HCT116 (cell line): ENCODE data around the gene XPNPEP1.

Experiments
- POLR2AphosphoS5 ChIP-seq: IDR thresholded peaks from 2 replicates; pipeline ENCODE4 v1.6.1; 2011; ENCODE audit warnings: mild to moderate bottlenecking, low read depth, low read length, moderate library complexity
- SP1 ChIP-seq: IDR thresholded peaks from 2 replicates; pipeline ENCODE4 v1.6.1; 2012; ENCODE audit warnings: low read depth
- TF ChIP-seq, protein P1 (sequence below), 3 experiments: fragments of 200-600 bp in 1 of 3; sonication (generic) in 1 of 3; IDR thresholded peaks in 2 of 3; conservative IDR thresholded peaks in 1 of 3; 2 replicates each; pipeline ENCODE4 v1.5.1; 2012 to 2017; ENCODE audit warnings: low read depth in 2 of 3, low read length in 2 of 3, antibody characterized with exemption in 1 of 3, borderline replicate concordance in 1 of 3, control low read depth in 1 of 3, mild to moderate bottlenecking in 1 of 3, mixed read lengths in 1 of 3, mixed run types in 1 of 3, moderate library complexity in 1 of 3; ENCODE audit not compliant: insufficient read depth in 1 of 3
- TF ChIP-seq, protein P2 (sequence below): IDR thresholded peaks from 2 replicates; pipeline ENCODE4 v1.6.1; 2012
- TF ChIP-seq, protein P3 (sequence below): IDR thresholded peaks from 2 replicates; pipeline ENCODE4 v1.6.1; 2012; ENCODE audit warnings: low read depth

DNA sequence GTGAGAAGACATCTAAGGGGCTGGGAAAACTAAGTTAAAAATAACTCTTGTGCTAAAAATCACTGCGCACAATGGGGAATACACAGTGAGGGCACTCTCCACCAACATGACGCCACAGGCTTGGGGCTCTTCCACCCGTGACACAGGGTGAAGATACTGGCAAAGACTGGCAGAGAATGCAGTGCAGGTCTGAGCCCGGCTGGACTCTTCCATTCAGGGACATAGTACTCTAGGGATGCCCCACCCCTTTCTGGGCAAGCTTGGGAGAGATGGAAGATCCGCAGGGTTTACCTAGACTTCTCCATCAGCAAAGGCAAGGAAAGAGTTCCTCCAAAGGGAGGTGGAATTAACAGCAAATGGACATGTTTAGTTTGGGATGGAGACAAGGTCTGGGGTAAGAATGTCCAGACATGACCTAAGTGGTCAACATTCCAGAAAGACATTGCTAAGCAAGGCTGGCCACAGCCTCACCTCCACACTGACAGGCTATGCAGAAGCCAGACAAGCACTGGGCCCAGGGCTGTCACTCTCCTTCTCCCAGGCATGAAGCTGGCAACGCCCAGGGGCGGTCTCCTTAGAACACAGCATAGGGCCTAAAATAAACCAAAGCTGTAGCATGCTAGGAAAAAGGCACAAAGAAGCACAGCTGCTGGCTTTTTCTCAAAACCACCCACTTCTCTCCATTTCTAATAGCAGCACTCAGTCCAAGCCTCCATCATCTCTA, 28.1 kb downstream of the XPNPEP1 start:
- TF ChIP-seq, protein P1, sequence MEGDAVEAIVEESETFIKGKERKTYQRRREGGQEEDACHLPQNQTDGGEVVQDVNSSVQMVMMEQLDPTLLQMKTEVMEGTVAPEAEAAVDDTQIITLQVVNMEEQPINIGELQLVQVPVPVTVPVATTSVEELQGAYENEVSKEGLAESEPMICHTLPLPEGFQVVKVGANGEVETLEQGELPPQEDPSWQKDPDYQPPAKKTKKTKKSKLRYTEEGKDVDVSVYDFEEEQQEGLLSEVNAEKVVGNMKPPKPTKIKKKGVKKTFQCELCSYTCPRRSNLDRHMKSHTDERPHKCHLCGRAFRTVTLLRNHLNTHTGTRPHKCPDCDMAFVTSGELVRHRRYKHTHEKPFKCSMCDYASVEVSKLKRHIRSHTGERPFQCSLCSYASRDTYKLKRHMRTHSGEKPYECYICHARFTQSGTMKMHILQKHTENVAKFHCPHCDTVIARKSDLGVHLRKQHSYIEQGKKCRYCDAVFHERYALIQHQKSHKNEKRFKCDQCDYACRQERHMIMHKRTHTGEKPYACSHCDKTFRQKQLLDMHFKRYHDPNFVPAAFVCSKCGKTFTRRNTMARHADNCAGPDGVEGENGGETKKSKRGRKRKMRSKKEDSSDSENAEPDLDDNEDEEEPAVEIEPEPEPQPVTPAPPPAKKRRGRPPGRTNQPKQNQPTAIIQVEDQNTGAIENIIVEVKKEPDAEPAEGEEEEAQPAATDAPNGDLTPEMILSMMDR (IDR thresholded peaks at IDR 0.05 in 2 of 3, conservative IDR thresholded peaks at IDR 0.05 in 1 of 3; ENCODE audit: borderline replicate concordance in 1 of 3, insufficient read depth in 1 of 3, low read depth in 2 of 3, low read length in 2 of 3), result no peak
- TF ChIP-seq SP1 (no peak), POLR2AphosphoS5 (no peak)
- TF ChIP-seq, protein P2, sequence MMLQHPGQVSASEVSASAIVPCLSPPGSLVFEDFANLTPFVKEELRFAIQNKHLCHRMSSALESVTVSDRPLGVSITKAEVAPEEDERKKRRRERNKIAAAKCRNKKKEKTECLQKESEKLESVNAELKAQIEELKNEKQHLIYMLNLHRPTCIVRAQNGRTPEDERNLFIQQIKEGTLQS, result no peak
- TF ChIP-seq, protein P3, sequence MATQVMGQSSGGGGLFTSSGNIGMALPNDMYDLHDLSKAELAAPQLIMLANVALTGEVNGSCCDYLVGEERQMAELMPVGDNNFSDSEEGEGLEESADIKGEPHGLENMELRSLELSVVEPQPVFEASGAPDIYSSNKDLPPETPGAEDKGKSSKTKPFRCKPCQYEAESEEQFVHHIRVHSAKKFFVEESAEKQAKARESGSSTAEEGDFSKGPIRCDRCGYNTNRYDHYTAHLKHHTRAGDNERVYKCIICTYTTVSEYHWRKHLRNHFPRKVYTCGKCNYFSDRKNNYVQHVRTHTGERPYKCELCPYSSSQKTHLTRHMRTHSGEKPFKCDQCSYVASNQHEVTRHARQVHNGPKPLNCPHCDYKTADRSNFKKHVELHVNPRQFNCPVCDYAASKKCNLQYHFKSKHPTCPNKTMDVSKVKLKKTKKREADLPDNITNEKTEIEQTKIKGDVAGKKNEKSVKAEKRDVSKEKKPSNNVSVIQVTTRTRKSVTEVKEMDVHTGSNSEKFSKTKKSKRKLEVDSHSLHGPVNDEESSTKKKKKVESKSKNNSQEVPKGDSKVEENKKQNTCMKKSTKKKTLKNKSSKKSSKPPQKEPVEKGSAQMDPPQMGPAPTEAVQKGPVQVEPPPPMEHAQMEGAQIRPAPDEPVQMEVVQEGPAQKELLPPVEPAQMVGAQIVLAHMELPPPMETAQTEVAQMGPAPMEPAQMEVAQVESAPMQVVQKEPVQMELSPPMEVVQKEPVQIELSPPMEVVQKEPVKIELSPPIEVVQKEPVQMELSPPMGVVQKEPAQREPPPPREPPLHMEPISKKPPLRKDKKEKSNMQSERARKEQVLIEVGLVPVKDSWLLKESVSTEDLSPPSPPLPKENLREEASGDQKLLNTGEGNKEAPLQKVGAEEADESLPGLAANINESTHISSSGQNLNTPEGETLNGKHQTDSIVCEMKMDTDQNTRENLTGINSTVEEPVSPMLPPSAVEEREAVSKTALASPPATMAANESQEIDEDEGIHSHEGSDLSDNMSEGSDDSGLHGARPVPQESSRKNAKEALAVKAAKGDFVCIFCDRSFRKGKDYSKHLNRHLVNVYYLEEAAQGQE, result no peak
